Stimulated activated CD8-positive, alpha-beta memory T cell treated with anti-CD3 and anti-CD28 coated beads, Interleukin-7, amount 100 ng/mL, for 48 hours (primary cell): ENCODE data around the gene KLHDC1.
A peak's percentile ranks its signal among the peaks of the same experiment; 100 is the strongest.
"Not testable (repeated sequence)": the region's sequence is repeated elsewhere in the genome, so short reads cannot be mapped to it uniquely, and the experiment has no call there.

Experiments used
- DNase-seq, 2 donors: peaks; one replicate each; pipeline ENCODE4 v3.0.0-alpha.2; 2020; ENCODE audit warnings: low read depth in 1 of 2; ENCODE audit errors: extremely low read depth in 1 of 2

KLHDC1 gene

GRCh38 chr14:49721733-49722435, 29.0 kb downstream of the KLHDC1 start:
- DNase-seq = not testable (repeated sequence)

- no peak for DNase-seq
These were observed 34.3 kb downstream of the KLHDC1 start for GRCh38 chr14:49727171-49727570.

GRCh38 chr14:49732896-49733295, 40.0 kb downstream of the KLHDC1 start:
- DNase-seq = no peak

- no peak for DNase-seq
These were observed 40.9 kb downstream of the KLHDC1 start for GRCh38 chr14:49733836-49734235.

GRCh38 chr14:49735669-49736068, 42.7 kb downstream of the KLHDC1 start:
- not testable (repeated sequence) for DNase-seq

- no peak for DNase-seq
These were observed 52.3 kb downstream of the KLHDC1 start for GRCh38 chr14:49745191-49745590.

GRCh38 chr14:49746476-49746875, 53.6 kb downstream of the KLHDC1 start:
- not testable (repeated sequence) for DNase-seq

- no peak for DNase-seq
These were observed 61.7 kb downstream of the KLHDC1 start for GRCh38 chr14:49754570-49755097.

- no peak for DNase-seq
These were observed 62.5 kb downstream of the KLHDC1 start for GRCh38 chr14:49755378-49755777.

GRCh38 chr14:49761839-49762551, 69.1 kb downstream of the KLHDC1 start:
- no peak for DNase-seq

- DNase-seq = no peak
These were observed 73.9 kb downstream of the KLHDC1 start for GRCh38 chr14:49766839-49767238.

- no peak for DNase-seq
These were observed 74.3 kb downstream of the KLHDC1 start for GRCh38 chr14:49767270-49767570.

GRCh38 chr14:49767571-49768300, 74.8 kb downstream of the KLHDC1 start, which contains the start of gene KLHDC2:
Gene KLHDC2 (plus strand): TSS chr14:49768153. CDS start chr14:49768469, 316 bp downstream.
- DNase-seq = peak; percentile 82 to 84

GRCh38 chr14:49768301-49769121, 75.6 kb downstream of the KLHDC1 start:
- DNase-seq = peak; percentile 37 to 72

- no peak for DNase-seq
These were observed 76.3 kb downstream of the KLHDC1 start for GRCh38 chr14:49769171-49769570.

- no peak for DNase-seq
These were observed 76.8 kb downstream of the KLHDC1 start for GRCh38 chr14:49769581-49770211.

GRCh38 chr14:49770212-49770817, 77.4 kb downstream of the KLHDC1 start:
- DNase-seq = no peak

GRCh38 chr14:49771691-49772090, 78.8 kb downstream of the KLHDC1 start:
- DNase-seq = not testable (repeated sequence)

GRCh38 chr14:49774106-49774505, 81.2 kb downstream of the KLHDC1 start:
- DNase-seq = no peak

GRCh38 chr14:49778421-49778820, 85.5 kb downstream of the KLHDC1 start:
- DNase-seq = no peak
